HepG2 (cell line): ENCODE data around the gene MRPS25. TPM values are rescaled to one million over a fixed set of nuclear protein-coding genes. Genes with fewer than 3 reads are reported as not detected.
A peak's percentile ranks its signal among the peaks of the same experiment; 100 is the strongest.

Experiments
- GATAD1 ChIP-seq: IDR thresholded peaks from 2 replicates; pipeline ENCODE4 v1.6.1; 2016; ENCODE audit warnings: missing genetic modification reagents, missing compliant biosample characterization
- HMGXB4 ChIP-seq, 2 experiments: sonication (generic) in 1 of 2; formaldehyde crosslinking in 1 of 2; IDR thresholded peaks; 2 replicates each; pipeline versions ENCODE4 v1.4.0 to v1.6.1; 2018 to 2020; ENCODE audit warnings: missing genetic modification reagents in 2 of 2, borderline replicate concordance in 1 of 2, low read depth in 1 of 2, mild to moderate bottlenecking in 1 of 2, missing biosample characterization in 1 of 2
- JDP2 ChIP-seq: sonication (generic); formaldehyde crosslinking; IDR thresholded peaks from 2 replicates; pipeline ENCODE4 v1.8.1; 2022; ENCODE audit warnings: missing genetic modification reagents, borderline replicate concordance
- MIXL1 ChIP-seq: IDR thresholded peaks from 2 replicates; pipeline ENCODE4 v1.6.1; 2016
- PAF1 ChIP-seq: IDR thresholded peaks from 2 replicates; pipeline ENCODE4 v1.6.1; 2016; ENCODE audit warnings: missing genetic modification reagents, missing compliant biosample characterization
- PATZ1 ChIP-seq: sonication (generic); formaldehyde crosslinking; IDR thresholded peaks from 2 replicates; pipeline ENCODE4 v1.4.0; 2020; ENCODE audit warnings: missing genetic modification reagents
- REPIN1 ChIP-seq: sonication (generic); formaldehyde crosslinking; IDR thresholded peaks from 2 replicates; pipeline ENCODE4 v1.8.0; 2022; ENCODE audit warnings: missing genetic modification reagents, low read depth, mild to moderate bottlenecking, borderline replicate concordance
- SMARCC2 ChIP-seq: fragments of 450-650 bp; IDR thresholded peaks from 2 replicates; pipeline ENCODE4 v1.6.1; 2017; ENCODE audit warnings: antibody characterized with exemption, mild to moderate bottlenecking
- SNAPC2 ChIP-seq: sonication (generic); formaldehyde crosslinking; IDR thresholded peaks from 2 replicates; pipeline ENCODE4 v1.8.1; 2022; ENCODE audit warnings: mild to moderate bottlenecking, missing genetic modification reagents
- STAG1 ChIP-seq: sonication (generic); formaldehyde crosslinking; IDR thresholded peaks from 2 replicates; pipeline ENCODE4 v1.4.0; 2020; ENCODE audit warnings: missing genetic modification reagents
- YY1 ChIP-seq: IDR thresholded peaks from 2 replicates; pipeline ENCODE4 v1.6.1; 2011; ENCODE audit warnings: low read length, low read depth, moderate library complexity, mild to moderate bottlenecking; ENCODE audit not compliant: insufficient read depth, insufficient replicate concordance
- ZFX ChIP-seq: sonication (generic); formaldehyde crosslinking; IDR thresholded peaks from 2 replicates; pipeline ENCODE4 v1.4.0; 2020; ENCODE audit warnings: mild to moderate bottlenecking, low read depth, missing genetic modification reagents, moderate library complexity
- ZFY ChIP-seq: sonication (generic); formaldehyde crosslinking; IDR thresholded peaks from 2 replicates; pipeline ENCODE4 v1.4.0; 2020; ENCODE audit warnings: missing genetic modification reagents
- ZNF441 ChIP-seq: sonication (generic); formaldehyde crosslinking; IDR thresholded peaks from 2 replicates; pipeline ENCODE4 v1.7.0; 2021; ENCODE audit warnings: missing genetic modification reagents, borderline replicate concordance
- ZNF598 ChIP-seq: sonication (generic); formaldehyde crosslinking; IDR thresholded peaks from 2 replicates; pipeline ENCODE4 v1.5.1; 2020; ENCODE audit warnings: mild to moderate bottlenecking, missing genetic modification reagents, borderline replicate concordance
- polyA plus RNA-seq, 8 experiments: library from polyadenylated mRNA; depleted of rRNA in 3 of 8; stranded (reverse) in 7 of 8; unstranded in 1 of 8; fragments of >200 nt; fragmentation: Illumina TruSeq in 4 of 8; extraction: Trizol in 4 of 8; gene quantifications; 2 replicates each; pipeline versions ENCODE4 v1.2.1 to v1.2.3, GENCODE V29; 2011 to 2016; ENCODE audit warnings: low read depth in 4 of 8, missing spikeins in 1 of 8, mixed read lengths in 1 of 8; ENCODE audit not compliant: insufficient read depth in 1 of 8
- total RNA-seq, 5 experiments: library from RNA; depleted of rRNA; stranded (reverse); fragments of >200 nt; fragmentation: Illumina TruSeq; extraction: Trizol; gene quantifications; 2 replicates each; pipeline ENCODE4 v1.2.3, GENCODE V29; 2016; ENCODE audit warnings: low read depth in 1 of 5
- TF ChIP-seq, protein P1 (sequence below): sonication (generic); formaldehyde crosslinking; IDR thresholded peaks from 2 replicates; pipeline ENCODE4 v1.5.1; 2020; ENCODE audit warnings: mild to moderate bottlenecking, missing genetic modification reagents, borderline replicate concordance
- TF ChIP-seq, protein P2 (sequence below): sonication (generic); formaldehyde crosslinking; IDR thresholded peaks from one replicate; pipeline ENCODE4 v1.5.1; 2020; ENCODE audit warnings: mild to moderate bottlenecking, missing genetic modification reagents; ENCODE audit errors: not compliant biosample characterization

The MRPS25 gene
- total and polyA plus RNA-seq, 2 of the 13 experiments (the other 11 are each of a cell fraction or from before 2014, with no cell fraction given) = 60.1 to 74.3 TPM

DNA sequence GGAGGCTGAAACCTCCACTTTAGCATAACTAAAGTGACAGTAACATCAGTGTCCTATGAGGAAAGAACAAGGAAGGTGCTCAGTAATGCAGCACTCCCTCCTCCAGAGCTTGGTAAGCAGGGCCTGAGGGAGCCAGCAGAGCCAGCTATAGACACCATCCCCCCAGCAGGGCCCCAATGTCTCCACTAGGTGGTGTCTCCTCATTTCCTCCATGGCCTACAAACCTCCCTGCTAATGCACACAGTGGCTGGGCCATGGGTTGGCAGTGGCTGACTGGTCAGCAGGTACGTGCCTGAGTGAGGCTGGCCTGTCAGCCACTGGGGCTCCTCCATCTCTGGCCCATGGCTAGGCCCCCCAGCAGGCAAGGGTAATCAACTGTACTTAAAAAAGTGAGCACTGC lies 13.6 kb downstream of the MRPS25 start (continued):
- TF ChIP-seq PATZ1 (CRISPR knock-in tag) (no peak), ZNF598 (CRISPR knock-in tag) (no peak), REPIN1 (0 out of 2 replicates have a peak, but pooled peaks have one; percentile 48), PAF1 (CRISPR knock-in tag) (no peak), YY1 (peak; percentile 28), GATAD1 (no peak), ZNF441 (CRISPR knock-in tag) (no peak), HMGXB4 (CRISPR knock-in tag; IDR thresholded peaks at IDR 0.05; ENCODE audit: borderline replicate concordance in 1 of 2, low read depth in 1 of 2) (0 out of 4 replicates have a peak, but pooled peaks of 1 of the 2 experiments have one; percentile 32), ZFX (CRISPR knock-in tag) (peak; percentile 64), MIXL1 (CRISPR knock-in tag) (peak; percentile 29; the same call in 1 of the 2 replicates), JDP2 (CRISPR knock-in tag) (no peak), STAG1 (CRISPR knock-in tag) (peak; percentile 48), ZFY (CRISPR knock-in tag) (0 out of 2 replicates have a peak, but pooled peaks have one; percentile 25), SNAPC2 (no peak), SMARCC2 (no peak)
- TF ChIP-seq, protein P1, sequence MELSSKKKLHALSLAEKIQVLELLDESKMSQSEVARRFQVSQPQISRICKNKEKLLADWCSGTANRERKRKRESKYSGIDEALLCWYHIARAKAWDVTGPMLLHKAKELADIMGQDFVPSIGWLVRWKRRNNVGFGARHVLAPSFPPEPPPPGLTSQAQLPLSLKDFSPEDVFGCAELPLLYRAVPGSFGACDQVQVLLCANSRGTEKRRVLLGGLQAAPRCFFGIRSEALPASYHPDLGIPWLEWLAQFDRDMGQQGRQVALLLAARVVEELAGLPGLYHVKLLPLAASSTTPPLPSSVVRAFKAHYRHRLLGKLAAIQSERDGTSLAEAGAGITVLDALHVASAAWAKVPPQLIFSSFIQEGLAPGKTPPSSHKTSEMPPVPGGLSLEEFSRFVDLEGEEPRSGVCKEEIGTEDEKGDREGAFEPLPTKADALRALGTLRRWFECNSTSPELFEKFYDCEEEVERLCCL = no peak
- TF ChIP-seq, protein P2, sequence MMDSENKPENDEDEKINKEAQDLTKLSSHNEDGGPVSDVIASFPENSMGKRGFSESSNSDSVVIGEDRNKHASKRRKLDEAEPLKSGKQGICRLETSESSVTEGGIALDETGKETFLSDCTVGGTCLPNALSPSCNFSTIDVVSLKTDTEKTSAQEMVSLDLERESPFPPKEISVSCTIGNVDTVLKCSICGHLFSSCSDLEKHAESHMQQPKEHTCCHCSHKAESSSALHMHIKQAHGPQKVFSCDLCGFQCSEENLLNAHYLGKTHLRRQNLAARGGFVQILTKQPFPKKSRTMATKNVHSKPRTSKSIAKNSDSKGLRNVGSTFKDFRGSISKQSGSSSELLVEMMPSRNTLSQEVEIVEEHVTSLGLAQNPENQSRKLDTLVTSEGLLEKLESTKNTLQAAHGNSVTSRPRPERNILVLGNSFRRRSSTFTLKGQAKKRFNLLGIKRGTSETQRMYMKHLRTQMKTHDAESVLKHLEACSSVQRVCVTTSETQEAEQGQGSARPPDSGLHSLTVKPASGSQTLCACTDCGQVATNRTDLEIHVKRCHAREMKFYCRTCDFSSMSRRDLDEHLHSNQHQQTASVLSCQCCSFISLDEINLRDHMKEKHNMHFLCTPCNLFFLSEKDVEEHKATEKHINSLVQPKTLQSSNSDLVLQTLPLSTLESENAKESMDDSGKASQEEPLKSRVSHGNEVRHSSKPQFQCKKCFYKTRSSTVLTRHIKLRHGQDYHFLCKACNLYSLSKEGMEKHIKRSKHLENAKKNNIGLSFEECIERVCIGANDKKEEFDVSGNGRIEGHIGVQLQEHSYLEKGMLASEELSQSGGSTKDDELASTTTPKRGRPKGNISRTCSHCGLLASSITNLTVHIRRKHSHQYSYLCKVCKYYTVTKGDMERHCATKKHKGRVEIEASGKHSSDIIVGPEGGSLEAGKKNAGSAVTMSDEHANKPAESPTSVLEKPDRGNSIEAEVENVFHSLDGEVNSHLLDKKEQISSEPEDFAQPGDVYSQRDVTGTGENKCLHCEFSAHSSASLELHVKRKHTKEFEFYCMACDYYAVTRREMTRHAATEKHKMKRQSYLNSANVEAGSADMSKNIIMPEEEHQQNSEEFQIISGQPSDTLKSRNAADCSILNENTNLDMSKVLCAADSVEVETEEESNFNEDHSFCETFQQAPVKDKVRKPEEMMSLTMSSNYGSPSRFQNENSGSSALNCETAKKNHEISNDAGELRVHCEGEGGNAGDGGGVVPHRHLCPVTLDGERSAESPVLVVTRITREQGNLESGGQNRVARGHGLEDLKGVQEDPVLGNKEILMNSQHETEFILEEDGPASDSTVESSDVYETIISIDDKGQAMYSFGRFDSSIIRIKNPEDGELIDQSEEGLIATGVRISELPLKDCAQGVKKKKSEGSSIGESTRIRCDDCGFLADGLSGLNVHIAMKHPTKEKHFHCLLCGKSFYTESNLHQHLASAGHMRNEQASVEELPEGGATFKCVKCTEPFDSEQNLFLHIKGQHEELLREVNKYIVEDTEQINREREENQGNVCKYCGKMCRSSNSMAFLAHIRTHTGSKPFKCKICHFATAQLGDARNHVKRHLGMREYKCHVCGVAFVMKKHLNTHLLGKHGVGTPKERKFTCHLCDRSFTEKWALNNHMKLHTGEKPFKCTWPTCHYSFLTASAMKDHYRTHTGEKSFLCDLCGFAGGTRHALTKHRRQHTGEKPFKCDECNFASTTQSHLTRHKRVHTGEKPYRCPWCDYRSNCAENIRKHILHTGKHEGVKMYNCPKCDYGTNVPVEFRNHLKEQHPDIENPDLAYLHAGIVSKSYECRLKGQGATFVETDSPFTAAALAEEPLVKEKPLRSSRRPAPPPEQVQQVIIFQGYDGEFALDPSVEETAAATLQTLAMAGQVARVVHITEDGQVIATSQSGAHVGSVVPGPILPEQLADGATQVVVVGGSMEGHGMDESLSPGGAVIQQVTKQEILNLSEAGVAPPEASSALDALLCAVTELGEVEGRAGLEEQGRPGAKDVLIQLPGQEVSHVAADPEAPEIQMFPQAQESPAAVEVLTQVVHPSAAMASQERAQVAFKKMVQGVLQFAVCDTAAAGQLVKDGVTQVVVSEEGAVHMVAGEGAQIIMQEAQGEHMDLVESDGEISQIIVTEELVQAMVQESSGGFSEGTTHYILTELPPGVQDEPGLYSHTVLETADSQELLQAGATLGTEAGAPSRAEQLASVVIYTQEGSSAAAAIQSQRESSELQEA (CRISPR knock-in tag) = no peak
